Liver (tissue), 3 donors: ENCODE results near the gene HARS1.

Source experiments
- ATF3 ChIP-seq: IDR thresholded peaks from 2 replicates; pipeline ENCODE4 v1.6.1; 2016; ENCODE audit warnings: antibody characterized with exemption
- EGR1 ChIP-seq, 2 donors: IDR thresholded peaks; 2 replicates each; pipeline ENCODE4 v1.6.1; 2016 to 2018; ENCODE audit warnings: antibody characterized with exemption in 2 of 2, low read depth in 2 of 2
- JUND ChIP-seq, 2 donors: IDR thresholded peaks; 2 replicates each; pipeline ENCODE4 v1.6.1; 2016; ENCODE audit warnings: antibody characterized with exemption in 2 of 2
- RXRA ChIP-seq, 2 donors: IDR thresholded peaks; 2 replicates each; pipeline ENCODE4 v1.6.1; 2017 to 2018; ENCODE audit warnings: antibody characterized with exemption in 2 of 2, mild to moderate bottlenecking in 1 of 2
- TF ChIP-seq, protein P1 (sequence below): fragments of 150-350 bp; IDR thresholded peaks from 2 replicates; pipeline ENCODE4 v1.5.1; 2017; ENCODE audit warnings: improper control_type of control experiment, low read depth, low read length; ENCODE audit not compliant: missing input control
- TF ChIP-seq, protein P2 (sequence below): IDR thresholded peaks from 2 replicates; pipeline ENCODE4 v1.6.1; 2016; ENCODE audit warnings: antibody characterized with exemption
- TF ChIP-seq, protein P3 (sequence below): IDR thresholded peaks from 2 replicates; pipeline ENCODE4 v1.6.1; 2016; ENCODE audit warnings: antibody characterized with exemption
- donor health status: healthy.
- donor health status: healthy.

DNA sequence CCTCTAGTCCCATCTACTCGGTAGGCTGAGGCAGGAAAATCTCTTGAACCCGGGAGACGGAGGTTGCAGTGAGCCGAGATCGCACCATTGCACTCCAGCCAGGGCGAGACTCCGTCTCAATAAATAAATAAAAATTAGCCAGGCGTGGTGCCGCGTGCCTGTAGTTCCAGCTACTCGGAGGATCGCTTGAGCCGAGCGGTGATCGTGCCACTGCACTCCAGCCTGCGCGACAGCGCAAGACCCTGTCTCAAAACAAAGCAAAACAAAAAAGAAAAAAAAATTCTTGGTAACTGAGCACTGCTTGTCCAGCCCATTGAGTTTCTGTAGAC, 27.2 kb downstream of the HARS1 start:
- TF ChIP-seq, protein P1, sequence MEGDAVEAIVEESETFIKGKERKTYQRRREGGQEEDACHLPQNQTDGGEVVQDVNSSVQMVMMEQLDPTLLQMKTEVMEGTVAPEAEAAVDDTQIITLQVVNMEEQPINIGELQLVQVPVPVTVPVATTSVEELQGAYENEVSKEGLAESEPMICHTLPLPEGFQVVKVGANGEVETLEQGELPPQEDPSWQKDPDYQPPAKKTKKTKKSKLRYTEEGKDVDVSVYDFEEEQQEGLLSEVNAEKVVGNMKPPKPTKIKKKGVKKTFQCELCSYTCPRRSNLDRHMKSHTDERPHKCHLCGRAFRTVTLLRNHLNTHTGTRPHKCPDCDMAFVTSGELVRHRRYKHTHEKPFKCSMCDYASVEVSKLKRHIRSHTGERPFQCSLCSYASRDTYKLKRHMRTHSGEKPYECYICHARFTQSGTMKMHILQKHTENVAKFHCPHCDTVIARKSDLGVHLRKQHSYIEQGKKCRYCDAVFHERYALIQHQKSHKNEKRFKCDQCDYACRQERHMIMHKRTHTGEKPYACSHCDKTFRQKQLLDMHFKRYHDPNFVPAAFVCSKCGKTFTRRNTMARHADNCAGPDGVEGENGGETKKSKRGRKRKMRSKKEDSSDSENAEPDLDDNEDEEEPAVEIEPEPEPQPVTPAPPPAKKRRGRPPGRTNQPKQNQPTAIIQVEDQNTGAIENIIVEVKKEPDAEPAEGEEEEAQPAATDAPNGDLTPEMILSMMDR = no peak
- TF ChIP-seq EGR1 (IDR thresholded peaks at IDR 0.05; ENCODE audit: low read depth in 2 of 2) (no peak), RXRA (IDR thresholded peaks at IDR 0.05) (no peak), ATF3 (no peak), JUND (IDR thresholded peaks at IDR 0.05) (no peak)
- TF ChIP-seq, protein P2, sequence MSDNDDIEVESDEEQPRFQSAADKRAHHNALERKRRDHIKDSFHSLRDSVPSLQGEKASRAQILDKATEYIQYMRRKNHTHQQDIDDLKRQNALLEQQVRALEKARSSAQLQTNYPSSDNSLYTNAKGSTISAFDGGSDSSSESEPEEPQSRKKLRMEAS = no peak
- TF ChIP-seq, protein P3, sequence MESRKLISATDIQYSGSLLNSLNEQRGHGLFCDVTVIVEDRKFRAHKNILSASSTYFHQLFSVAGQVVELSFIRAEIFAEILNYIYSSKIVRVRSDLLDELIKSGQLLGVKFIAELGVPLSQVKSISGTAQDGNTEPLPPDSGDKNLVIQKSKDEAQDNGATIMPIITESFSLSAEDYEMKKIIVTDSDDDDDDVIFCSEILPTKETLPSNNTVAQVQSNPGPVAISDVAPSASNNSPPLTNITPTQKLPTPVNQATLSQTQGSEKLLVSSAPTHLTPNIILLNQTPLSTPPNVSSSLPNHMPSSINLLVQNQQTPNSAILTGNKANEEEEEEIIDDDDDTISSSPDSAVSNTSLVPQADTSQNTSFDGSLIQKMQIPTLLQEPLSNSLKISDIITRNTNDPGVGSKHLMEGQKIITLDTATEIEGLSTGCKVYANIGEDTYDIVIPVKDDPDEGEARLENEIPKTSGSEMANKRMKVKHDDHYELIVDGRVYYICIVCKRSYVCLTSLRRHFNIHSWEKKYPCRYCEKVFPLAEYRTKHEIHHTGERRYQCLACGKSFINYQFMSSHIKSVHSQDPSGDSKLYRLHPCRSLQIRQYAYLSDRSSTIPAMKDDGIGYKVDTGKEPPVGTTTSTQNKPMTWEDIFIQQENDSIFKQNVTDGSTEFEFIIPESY = no peak
